Fibroblast of pulmonary artery (primary cell): ENCODE data around the gene PPP3R1.

ENCODE experiments used
- DNase-seq: peaks from one replicate; pipeline ENCODE4 v3.0.0-alpha.2; 2010; ENCODE audit warnings: low read depth
- H3K4me3 ChIP-seq: replicated peaks from 2 replicates; pipeline ENCODE4 v1.5.1; 2011; ENCODE audit warnings: low read depth, mild to moderate bottlenecking, control low read depth, low read length, moderate library complexity
- TF ChIP-seq, protein P1 (sequence below): IDR thresholded peaks from 2 replicates; pipeline ENCODE4 v1.5.1; 2011; ENCODE audit warnings: mild to moderate bottlenecking, control low read depth, low read length, inconsistent platforms; ENCODE audit errors: missing control alignments

The PPP3R1 gene

DNA sequence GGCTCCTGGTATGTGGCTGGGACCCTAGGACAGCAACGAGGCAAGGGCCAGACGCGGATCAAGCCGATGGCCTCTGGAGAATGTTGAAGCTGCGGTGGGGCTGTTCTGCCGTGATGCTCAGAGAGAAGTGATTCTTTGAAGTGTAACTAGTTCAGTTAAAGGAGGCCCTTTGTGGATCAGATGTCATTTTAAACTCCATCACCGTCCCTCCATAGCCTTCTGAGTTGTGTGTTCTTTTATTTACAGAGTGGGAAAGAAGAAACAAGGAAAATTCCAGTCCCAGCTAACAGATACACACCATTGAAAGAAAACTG, 94.2 kb downstream of the PPP3R1 start:
- DNase-seq = no peak
- TF ChIP-seq, protein P1, sequence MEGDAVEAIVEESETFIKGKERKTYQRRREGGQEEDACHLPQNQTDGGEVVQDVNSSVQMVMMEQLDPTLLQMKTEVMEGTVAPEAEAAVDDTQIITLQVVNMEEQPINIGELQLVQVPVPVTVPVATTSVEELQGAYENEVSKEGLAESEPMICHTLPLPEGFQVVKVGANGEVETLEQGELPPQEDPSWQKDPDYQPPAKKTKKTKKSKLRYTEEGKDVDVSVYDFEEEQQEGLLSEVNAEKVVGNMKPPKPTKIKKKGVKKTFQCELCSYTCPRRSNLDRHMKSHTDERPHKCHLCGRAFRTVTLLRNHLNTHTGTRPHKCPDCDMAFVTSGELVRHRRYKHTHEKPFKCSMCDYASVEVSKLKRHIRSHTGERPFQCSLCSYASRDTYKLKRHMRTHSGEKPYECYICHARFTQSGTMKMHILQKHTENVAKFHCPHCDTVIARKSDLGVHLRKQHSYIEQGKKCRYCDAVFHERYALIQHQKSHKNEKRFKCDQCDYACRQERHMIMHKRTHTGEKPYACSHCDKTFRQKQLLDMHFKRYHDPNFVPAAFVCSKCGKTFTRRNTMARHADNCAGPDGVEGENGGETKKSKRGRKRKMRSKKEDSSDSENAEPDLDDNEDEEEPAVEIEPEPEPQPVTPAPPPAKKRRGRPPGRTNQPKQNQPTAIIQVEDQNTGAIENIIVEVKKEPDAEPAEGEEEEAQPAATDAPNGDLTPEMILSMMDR = no peak

DNA sequence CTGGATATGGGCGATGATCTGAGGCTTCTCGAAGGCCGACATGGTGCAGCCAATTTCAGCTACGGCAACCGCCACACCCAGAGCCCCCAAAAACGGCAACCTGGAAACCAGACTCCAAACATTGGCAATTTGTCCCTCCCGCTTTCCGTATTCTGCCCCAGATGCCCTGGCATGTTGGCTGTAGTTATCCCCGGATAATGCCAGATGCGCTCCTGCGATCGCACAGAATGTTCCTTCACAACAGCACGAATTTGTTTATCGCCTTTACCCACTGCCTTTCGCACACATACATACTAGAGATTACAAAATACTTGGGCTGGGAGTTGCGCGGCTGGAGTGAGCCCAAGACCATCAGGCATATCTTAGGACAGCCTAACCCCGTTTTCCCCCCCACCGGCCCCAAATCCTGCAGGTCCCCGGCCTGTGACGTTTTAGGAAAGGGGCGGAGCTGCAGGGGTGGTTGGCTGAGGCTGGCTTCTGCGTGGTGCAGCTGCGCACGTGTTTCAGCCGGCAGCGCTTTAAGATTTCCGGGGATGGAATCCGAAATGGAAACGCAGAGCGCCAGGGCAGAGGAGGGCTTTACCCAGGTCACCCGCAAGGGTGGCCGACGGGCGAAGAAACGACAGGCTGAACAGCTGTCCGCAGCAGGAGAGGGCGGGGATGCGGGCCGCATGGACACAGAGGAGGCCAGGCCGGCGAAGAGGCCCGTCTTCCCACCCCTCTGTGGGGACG, 94.8 kb downstream of the PPP3R1 start, which contains the start of gene PNO1:
PNO1 (plus strand) TSS at position 487 of the 732 bp plus-strand sequence; CDS start at position 534, 47 bp downstream.
- TF ChIP-seq, protein P1 = no peak
- H3K4me3 ChIP-seq = peak within 1 kb of the TSS; percentile 96
- DNase-seq = peak; percentile 97

More for the DNA sequence above, 94.2 kb downstream of the PPP3R1 start:
- H3K4me3 ChIP-seq = peak overlapping the region; percentile 96

DNA sequence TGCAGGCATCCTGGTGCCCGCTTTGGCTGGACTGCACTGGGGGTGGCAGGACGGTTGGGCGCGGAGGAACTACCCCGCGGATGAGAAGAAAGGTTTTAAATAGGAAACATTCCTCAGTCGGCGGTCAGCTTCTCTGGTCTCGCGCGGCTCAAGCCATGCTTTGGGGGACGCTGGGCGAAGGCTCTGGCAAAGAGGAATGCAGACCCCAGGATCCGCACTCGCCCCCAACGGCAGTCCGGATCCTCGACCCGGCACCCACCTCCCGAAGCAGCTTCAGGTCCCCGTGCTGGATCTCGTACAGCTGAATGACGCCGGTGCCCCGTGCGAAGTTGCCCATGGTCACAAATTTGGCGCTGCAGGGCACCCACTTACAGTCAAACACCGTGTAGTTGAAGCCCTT, 95.3 kb downstream of the PPP3R1 start:
- peak overlapping the region; percentile 96 for H3K4me3 ChIP-seq
- TF ChIP-seq, protein P1 = no peak
- no peak for DNase-seq

DNA sequence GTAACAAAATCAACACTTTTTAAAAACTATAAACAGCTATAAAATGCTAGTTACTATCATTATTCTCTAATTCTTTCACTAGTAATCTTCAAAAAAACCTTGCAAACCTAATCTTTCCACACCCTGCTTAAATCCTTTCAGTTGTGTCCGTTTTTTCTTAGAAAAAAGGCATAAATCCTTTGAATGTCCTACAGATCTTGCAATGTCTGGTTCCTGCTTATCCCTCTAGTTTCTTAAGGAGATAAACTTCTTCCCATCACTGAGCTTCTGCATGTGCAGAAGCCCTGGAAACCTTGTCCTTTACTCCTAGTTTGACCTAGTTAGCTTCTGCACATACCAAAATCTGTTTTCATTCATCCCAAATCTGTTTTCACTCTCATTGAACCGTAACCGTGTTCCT, 95.9 kb downstream of the PPP3R1 start:
- no peak for DNase-seq
- TF ChIP-seq, protein P1 = no peak
- H3K4me3 ChIP-seq = peak overlapping the region; percentile 96

DNA sequence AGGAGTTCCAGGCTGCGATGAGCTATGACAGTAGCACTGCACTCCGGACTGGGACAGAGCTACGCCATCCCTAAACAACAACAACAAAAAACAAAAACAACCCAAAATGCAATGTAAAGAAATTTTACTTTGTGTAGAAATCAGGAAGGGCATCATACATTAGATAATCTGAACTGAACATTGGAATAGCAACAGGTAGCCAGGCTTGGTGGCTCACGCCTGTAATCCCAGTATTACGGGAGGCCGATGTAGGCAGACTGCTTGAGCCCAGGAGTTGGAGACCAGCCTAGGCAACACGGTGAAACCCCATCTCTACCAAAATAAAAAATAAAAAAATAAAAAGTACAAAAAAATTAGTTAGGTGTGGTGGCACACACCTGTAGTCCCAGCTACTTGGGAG, 96.7 kb downstream of the PPP3R1 start:
- no peak for DNase-seq
- H3K4me3 ChIP-seq = no peak overlapping the region
- TF ChIP-seq, protein P1 = no peak

DNA sequence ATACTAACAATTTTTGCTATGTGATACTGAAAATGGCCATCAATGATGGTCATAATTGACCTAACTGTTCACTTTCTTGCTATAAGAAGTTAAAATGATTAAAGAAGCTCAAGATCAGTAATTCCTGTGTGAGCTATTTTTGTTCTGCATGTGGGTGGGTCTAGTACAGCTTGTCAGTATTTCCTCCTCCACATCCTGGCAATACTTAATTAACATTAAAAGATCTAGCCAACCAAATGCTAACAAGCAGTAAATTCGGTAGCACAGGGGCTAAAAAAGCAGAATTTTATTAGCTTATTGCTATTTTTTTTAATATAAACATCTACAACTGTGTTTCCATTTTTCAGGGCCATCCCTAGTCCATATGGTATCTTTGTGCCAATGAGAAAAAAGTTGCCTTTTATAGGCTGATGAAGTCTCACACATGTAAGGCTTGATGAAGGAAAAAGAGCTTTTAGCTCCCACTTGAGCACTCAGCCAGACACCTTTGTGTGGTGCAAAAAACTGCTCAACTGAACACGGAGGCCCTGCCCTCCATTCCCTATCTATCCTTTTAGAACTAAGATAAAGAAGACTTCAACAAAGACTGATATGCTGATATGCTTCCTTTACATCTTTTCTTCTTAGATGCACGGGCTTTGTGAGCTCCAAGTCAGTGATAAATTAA, 99.5 kb downstream of the PPP3R1 start:
- TF ChIP-seq, protein P1 = no peak
- DNase-seq = no peak
- H3K4me3 ChIP-seq = no peak overlapping the region
